Heart left ventricle (tissue), 13 donors: ENCODE data around the gene IQCH.

ENCODE experiments used
- POLR2A ChIP-seq, 2 donors: fragments of 450-650 bp; IDR thresholded peaks; one replicate each; pipeline ENCODE4 v1.6.1; 2017; ENCODE audit warnings: antibody characterized with exemption in 2 of 2, mild to moderate bottlenecking in 2 of 2, moderate library complexity in 2 of 2
- TF ChIP-seq, protein P1 (sequence below), 12 donors: fragments of 200-600 bp; sonication (generic) in 4 of 12; IDR thresholded peaks; one replicate each; pipeline versions ENCODE4 v1.5.0 to v1.8.0; 2018 to 2022; ENCODE audit warnings: antibody characterized with exemption in 12 of 12, mild to moderate bottlenecking in 5 of 12
- donor health status: ischemic (EF 13 %, LVEDD 7.1; RV severe dilation, severe dysfunction).
- donor health status: DM: no; HTN: yes; CAD: no.
- donor health status: DM: no; HTN: no; CAD: no.
- donor health status: ischemic (EF 25% LVEDD 6.9; RV normal size, moderate dysfunction).
- donor health status: ischemic (EF 25% LVEDD 5.7; RV mildly dilated, moderate dysfunction).
- donor health status: ischemic (EF 35%, LVEDD 5.7; RV mildly dilated, moderate dysfunction).
- donor health status: nonischemic (EF 11% LVEDD 7.7; RV severe dilation, severe dysfunction).
- donor health status: DM: yes; HTN: yes; CAD: no.
- donor health status: PGD.
- donor health status: ischemic (EF 29% LVEDD 5.4; RV normal size, mild dysfunction).
- donor health status: nonischemic (EF 23%, LVEDD 6.1; RV moderate dilation, normal function).

DNA sequence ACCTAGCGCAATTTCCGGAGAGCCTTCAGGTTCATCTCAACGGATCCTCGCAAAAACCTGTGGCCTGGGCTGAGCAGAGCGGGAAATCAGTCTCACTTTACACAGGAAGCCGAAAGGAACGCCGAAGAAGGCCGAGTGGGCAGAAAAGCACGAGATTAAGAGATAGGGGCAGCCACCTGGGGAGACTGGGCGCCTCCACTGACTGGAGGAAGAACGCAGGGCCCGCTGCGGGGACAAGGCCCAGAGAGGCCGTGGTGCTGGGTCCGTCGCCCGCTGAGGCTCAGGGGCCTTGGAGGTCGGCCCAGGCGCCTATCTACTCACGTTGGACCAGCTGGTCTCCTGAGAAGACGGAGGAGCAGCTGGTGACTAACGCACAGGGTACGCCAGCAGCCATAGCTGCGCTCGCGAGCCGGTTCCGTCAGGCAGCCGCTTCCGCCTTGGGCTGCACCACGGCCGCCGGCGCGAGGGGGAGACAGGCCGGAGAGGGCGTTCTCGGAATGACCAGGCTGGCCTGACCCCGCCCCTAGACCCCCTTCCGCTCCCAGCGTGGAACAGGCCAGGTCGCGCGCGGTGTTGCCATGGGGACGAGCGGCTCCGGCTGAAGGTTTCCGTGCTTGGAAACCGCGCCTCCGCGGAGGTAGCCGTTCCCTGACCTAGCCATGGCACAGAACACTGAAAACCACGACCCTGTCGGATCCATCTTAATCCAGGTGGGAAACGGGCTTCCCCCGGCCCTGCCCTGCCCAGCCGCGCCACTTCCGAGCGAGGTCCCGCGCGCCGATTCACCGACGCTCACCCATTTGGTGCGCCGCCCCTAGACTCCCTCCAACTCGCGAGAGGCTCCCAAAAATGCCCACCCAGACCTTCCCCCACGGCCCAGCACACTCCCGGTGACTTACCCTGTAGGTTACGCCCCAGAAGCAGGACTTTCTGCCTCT, at the start of gene IQCH, which contains the start of gene AAGAB:
- TF ChIP-seq, protein P1, sequence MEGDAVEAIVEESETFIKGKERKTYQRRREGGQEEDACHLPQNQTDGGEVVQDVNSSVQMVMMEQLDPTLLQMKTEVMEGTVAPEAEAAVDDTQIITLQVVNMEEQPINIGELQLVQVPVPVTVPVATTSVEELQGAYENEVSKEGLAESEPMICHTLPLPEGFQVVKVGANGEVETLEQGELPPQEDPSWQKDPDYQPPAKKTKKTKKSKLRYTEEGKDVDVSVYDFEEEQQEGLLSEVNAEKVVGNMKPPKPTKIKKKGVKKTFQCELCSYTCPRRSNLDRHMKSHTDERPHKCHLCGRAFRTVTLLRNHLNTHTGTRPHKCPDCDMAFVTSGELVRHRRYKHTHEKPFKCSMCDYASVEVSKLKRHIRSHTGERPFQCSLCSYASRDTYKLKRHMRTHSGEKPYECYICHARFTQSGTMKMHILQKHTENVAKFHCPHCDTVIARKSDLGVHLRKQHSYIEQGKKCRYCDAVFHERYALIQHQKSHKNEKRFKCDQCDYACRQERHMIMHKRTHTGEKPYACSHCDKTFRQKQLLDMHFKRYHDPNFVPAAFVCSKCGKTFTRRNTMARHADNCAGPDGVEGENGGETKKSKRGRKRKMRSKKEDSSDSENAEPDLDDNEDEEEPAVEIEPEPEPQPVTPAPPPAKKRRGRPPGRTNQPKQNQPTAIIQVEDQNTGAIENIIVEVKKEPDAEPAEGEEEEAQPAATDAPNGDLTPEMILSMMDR (IDR thresholded peaks at IDR 0.05) = peak in 3 of 12 donors; percentile 13 to 22 (median 22)
- peak in 1 of 2 donors; percentile 76 for TF ChIP-seq POLR2A (IDR thresholded peaks at IDR 0.05)
